ENCODE results near the gene EIF2D. TPM values are rescaled to one million over a fixed set of nuclear protein-coding genes. Genes with fewer than 3 reads are reported as not detected.

Gene EIF2D
- total RNA-seq, 4 donors from 2014 or later = 40.3 to 50.0 (median 47.9) TPM

- intact Hi-C loops (cut with DNase I) = no loop called here
Measured at GRCh38 chr1:206591226-206591625, 21.0 kb downstream of the EIF2D start.

GRCh38 chr1:206590025-206590758, 22.1 kb downstream of the EIF2D start:
- no peaks in the 10 kb centered on the region for H3K27me3 ChIP-seq
- H3K4me3 ChIP-seq = no peak overlapping the region
- intact Hi-C loops (cut with DNase I) = no loop called here
- no peaks in the 10 kb centered on the region for H3K9me3 ChIP-seq
- H3K4me1 ChIP-seq = peaks cover 0 to 36% (median 28%) of the 10 kb centered on the region in 4 donors
- H3K27ac ChIP-seq (replicated peaks in 1 of 4) = peak overlapping the region in 2 of 4 donors; percentile 5 to 64
- 66% methylated on average over 8 of the region's 8 CpGs for WGBS
- TF ChIP-seq CTCF (IDR thresholded peaks at IDR 0.05) = peak in 1 of 3 experiments; percentile 23
- no peak for TF ChIP-seq EP300 (IDR thresholded peaks at IDR 0.05)
- no peak for TF ChIP-seq POLR2AphosphoS5 (IDR thresholded peaks at IDR 0.05)
- no peak for TF ChIP-seq POLR2A (IDR thresholded peaks at IDR 0.05; ENCODE audit: low read depth)
- H3K36me3 ChIP-seq = peaks cover 40 to 100% (median 89%) of the 10 kb centered on the region in 4 donors
- no peak for DNase-seq (ENCODE audit: extremely low spot score)

More at GRCh38 chr1:206591226-206591625, 21.0 kb downstream of the EIF2D start:
- no peak overlapping the region for H3K4me3 ChIP-seq
- no peaks in the 10 kb centered on the region for H3K27me3 ChIP-seq
- peaks cover 50 to 100% (median 90%) of the 10 kb centered on the region in 4 donors for H3K36me3 ChIP-seq
- DNase-seq (ENCODE audit: extremely low spot score) = no peak
- H3K9me3 ChIP-seq = no peaks in the 10 kb centered on the region
- peaks cover 0 to 36% (median 28%) of the 10 kb centered on the region in 4 donors for H3K4me1 ChIP-seq
- 71% methylated on average over 5 of the region's 5 CpGs for WGBS
- TF ChIP-seq EP300 (IDR thresholded peaks at IDR 0.05) (no peak), POLR2AphosphoS5 (IDR thresholded peaks at IDR 0.05) (no peak), POLR2A (IDR thresholded peaks at IDR 0.05; ENCODE audit: low read depth) (no peak), CTCF (IDR thresholded peaks at IDR 0.05) (no peak)
- no peak overlapping the region for H3K27ac ChIP-seq (replicated peaks in 1 of 4)

- TF ChIP-seq CTCF (IDR thresholded peaks at IDR 0.05) (no peak), POLR2AphosphoS5 (IDR thresholded peaks at IDR 0.05) (peak in 1 of 2 donors; percentile 20), POLR2A (IDR thresholded peaks at IDR 0.05; ENCODE audit: low read depth) (no peak), EP300 (IDR thresholded peaks at IDR 0.05) (no peak)
- H3K27ac ChIP-seq (replicated peaks in 1 of 4) = peak overlapping the region in 2 of 4 donors; percentile 9 to 64
- H3K9me3 ChIP-seq = no peaks in the 10 kb centered on the region
- H3K27me3 ChIP-seq = no peaks in the 10 kb centered on the region
- H3K4me1 ChIP-seq = peaks cover 0 to 36% (median 29%) of the 10 kb centered on the region in 4 donors
- no peak overlapping the region for H3K4me3 ChIP-seq
- WGBS = 58% methylated on average over 7 of the region's 7 CpGs
- intact Hi-C loops (cut with DNase I) = no loop called here
- H3K36me3 ChIP-seq = peaks cover 31 to 100% (median 86%) of the 10 kb centered on the region in 4 donors
- DNase-seq (ENCODE audit: extremely low spot score) = no peak
Measured at GRCh38 chr1:206589206-206589605, 23.1 kb downstream of the EIF2D start.

- peak overlapping the region in 3 of 4 donors; percentile 42 to 64 (median 44) for H3K27ac ChIP-seq (replicated peaks in 1 of 4)
- intact Hi-C loops (cut with DNase I) = no loop called here
- no peaks in the 10 kb centered on the region for H3K9me3 ChIP-seq
- no peak overlapping the region for H3K4me3 ChIP-seq
- no peak for DNase-seq (ENCODE audit: extremely low spot score)
- peaks cover 25 to 98% (median 82%) of the 10 kb centered on the region in 4 donors for H3K36me3 ChIP-seq
- TF ChIP-seq POLR2AphosphoS5 (IDR thresholded peaks at IDR 0.05) (no peak), EP300 (IDR thresholded peaks at IDR 0.05) (no peak), CTCF (IDR thresholded peaks at IDR 0.05) (no peak)
- H3K4me1 ChIP-seq = peaks cover 0 to 38% (median 34%) of the 10 kb centered on the region in 4 donors
- no peaks in the 10 kb centered on the region for H3K27me3 ChIP-seq
- WGBS = 72% methylated on average over 6 of the region's 6 CpGs
Measured at GRCh38 chr1:206588492-206588891, 23.8 kb downstream of the EIF2D start.
